CD14-positive monocyte (primary cell): ENCODE measurements around the gene FAM171A1. TPM values are rescaled to one million over a fixed set of nuclear protein-coding genes. Genes with fewer than 3 reads are reported as not detected.

Experiments used
- DNase-seq, 3 donors: peaks; one replicate each; pipeline ENCODE4 v3.0.0-alpha.2; 2011 to 2022
- H2AFZ ChIP-seq: 2 replicates; pipeline ENCODE4 v1.6.0; 2012; ENCODE audit warnings: mild to moderate bottlenecking, low read depth, low read length, inconsistent platforms; ENCODE audit not compliant: insufficient read depth, poor library complexity, severe bottlenecking
- H3K27ac ChIP-seq, 2 donors: 1 replicate in 1 of 2; 2 replicates in 1 of 2; pipeline ENCODE4 v1.5.1; 2012 to 2013; ENCODE audit warnings: low read length in 2 of 2, control low read depth in 1 of 2, inconsistent platforms in 1 of 2, low read depth in 1 of 2, mild to moderate bottlenecking in 1 of 2
- H3K27me3 ChIP-seq, 2 donors: one replicate each; pipeline versions ENCODE4 v1.6.0 to v1.6.1; 2011 to 2013; ENCODE audit warnings: low read length in 2 of 2; ENCODE audit not compliant: control insufficient read depth in 2 of 2, insufficient read depth in 2 of 2
- H3K36me3 ChIP-seq, 2 donors: replicated peaks in 1 of 2; 1 replicate in 1 of 2; 2 replicates in 1 of 2; pipeline versions ENCODE4 v1.5.1 to v1.6.1; 2012 to 2013; ENCODE audit warnings: low read length in 2 of 2, control low read depth in 1 of 2, inconsistent platforms in 1 of 2, mild to moderate bottlenecking in 1 of 2; ENCODE audit not compliant: insufficient read depth in 2 of 2, control insufficient read depth in 1 of 2
- H3K4me1 ChIP-seq, 2 donors: 1 replicate in 1 of 2; 2 replicates in 1 of 2; pipeline versions ENCODE4 v1.5.1 to v1.6.1; 2012 to 2013; ENCODE audit warnings: low read length in 2 of 2, control low read depth in 1 of 2, inconsistent platforms in 1 of 2, mild to moderate bottlenecking in 1 of 2, moderate library complexity in 1 of 2; ENCODE audit not compliant: insufficient read depth in 2 of 2, control insufficient read depth in 1 of 2
- H3K4me2 ChIP-seq: replicated peaks from 2 replicates; pipeline ENCODE3; 2012; ENCODE audit warnings: low read length, moderate library complexity, mild to moderate bottlenecking; ENCODE audit not compliant: poor library complexity, severe bottlenecking; ENCODE audit errors: extremely low read depth
- H3K4me3 ChIP-seq, 3 experiments: fragments of 200-600 bp in 1 of 3; sonication (generic) in 1 of 3; replicated peaks in 1 of 3; 1 replicate in 2 of 3; 2 replicates in 1 of 3; pipeline ENCODE4 v1.5.1; 2011 to 2013; ENCODE audit warnings: low read length in 3 of 3, mild to moderate bottlenecking in 3 of 3, control low read depth in 2 of 3, low read depth in 2 of 3, inconsistent platforms in 1 of 3, moderate library complexity in 1 of 3
- H3K79me2 ChIP-seq: 2 replicates; pipeline ENCODE4 v1.6.0; 2012; ENCODE audit warnings: mild to moderate bottlenecking, control low read depth, inconsistent platforms, low read length, moderate library complexity; ENCODE audit not compliant: insufficient read depth
- H3K9ac ChIP-seq: 2 replicates; pipeline ENCODE4 v1.6.0; 2017; ENCODE audit warnings: low read length, mild to moderate bottlenecking; ENCODE audit not compliant: insufficient read depth, poor library complexity, severe bottlenecking
- H3K9me3 ChIP-seq, 2 donors: replicated peaks in 1 of 2; 1 replicate in 1 of 2; 2 replicates in 1 of 2; pipeline versions ENCODE4 v1.5.1 to v1.6.1; 2012 to 2013; ENCODE audit warnings: low read length in 2 of 2, control low read depth in 1 of 2; ENCODE audit not compliant: control insufficient read depth in 1 of 2, insufficient read depth in 1 of 2
- H4K20me1 ChIP-seq: 2 replicates; pipeline ENCODE4 v1.6.0; 2012; ENCODE audit warnings: mild to moderate bottlenecking, low read length, control low read depth, moderate library complexity; ENCODE audit not compliant: insufficient read depth
- H3K27ac Mint-ChIP-seq, 7 donors: one replicate each; pipeline ENCODE4 v1.8.0; 2020; ENCODE audit warnings: mild to moderate bottlenecking in 7 of 7, mixed read lengths in 7 of 7, moderate library complexity in 6 of 7, inconsistent platforms in 2 of 7
- H3K27me3 Mint-ChIP-seq, 3 donors: one replicate each; pipeline ENCODE4 v1.8.0; 2021 to 2022; ENCODE audit warnings: low read depth in 3 of 3, mild to moderate bottlenecking in 3 of 3, mixed read lengths in 3 of 3, moderate library complexity in 3 of 3, inconsistent platforms in 1 of 3
- H3K36me3 Mint-ChIP-seq, 2 donors: one replicate each; pipeline ENCODE4 v1.8.0; 2020; ENCODE audit warnings: mixed read lengths in 2 of 2, inconsistent platforms in 1 of 2, mild to moderate bottlenecking in 1 of 2
- H3K4me1 Mint-ChIP-seq: one replicate; pipeline ENCODE4 v1.8.0; 2020; ENCODE audit warnings: mild to moderate bottlenecking, mixed read lengths
- H3K4me3 Mint-ChIP-seq, 2 donors: one replicate each; pipeline ENCODE4 v1.8.0; 2020; ENCODE audit warnings: mild to moderate bottlenecking in 2 of 2, mixed read lengths in 2 of 2, moderate library complexity in 1 of 2
- H3K9me3 Mint-ChIP-seq, 7 donors: one replicate each; pipeline ENCODE4 v1.8.0; 2020 to 2022; ENCODE audit warnings: mixed read lengths in 7 of 7, mild to moderate bottlenecking in 6 of 7, moderate library complexity in 6 of 7, inconsistent platforms in 2 of 7
- WGBS: methylation state at CpG from one replicate; pipeline ENCODE4 v1.1.5; 2013; ENCODE audit warnings: missing lambda C conversion rate; ENCODE audit not compliant: insufficient coverage; 5-methylcytosine and 5-hydroxymethylcytosine counted together
- intact Hi-C, 2 donors: fragments of 100-400 bp; cut with micrococcal nuclease; formaldehyde crosslinking; loops; one replicate each; pipeline versions ENCODE4 v1.15.0 to v1.15.1; 2023
- polyA plus RNA-seq, 3 donors: library from polyadenylated mRNA; depleted of rRNA in 1 of 3; unstranded in 2 of 3; stranded (reverse) in 1 of 3; fragments of 300-500 nt in 2 of 3; fragments of >200 nt in 1 of 3; fragmentation: Illumina TruSeq in 2 of 3; gene quantifications; 1 replicate in 2 of 3; 2 replicates in 1 of 3; pipeline ENCODE4 v1.2.3, GENCODE V29; 2012 to 2021
- TF ChIP-seq, protein P1 (sequence below): fragments of 200-600 bp; IDR thresholded peaks from one replicate; pipeline ENCODE4 v1.8.0; 2022; ENCODE audit warnings: antibody characterized with exemption, mild to moderate bottlenecking

FAM171A1 gene
- polyA plus RNA-seq, 3 donors = not detected

DNA sequence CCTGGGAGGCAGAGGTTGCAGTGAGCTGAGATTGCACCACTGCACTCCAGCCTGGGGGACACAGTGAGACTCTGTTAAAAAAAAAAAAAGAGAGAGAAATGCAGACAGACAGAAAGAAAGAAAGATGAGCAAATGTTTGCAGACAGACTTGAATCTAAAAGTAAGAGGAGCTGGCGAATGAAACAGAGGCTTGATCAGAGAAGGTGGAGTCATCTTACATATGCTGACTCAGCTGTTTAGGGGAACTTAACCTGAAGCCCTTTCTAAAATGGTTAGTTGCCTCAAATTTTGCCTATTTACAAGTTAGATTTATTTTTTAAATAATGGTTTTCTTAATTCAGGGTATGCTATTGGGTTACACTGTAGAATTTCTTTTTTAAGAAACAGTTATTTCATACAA, 5.4 kb downstream of the FAM171A1 start:
- TF ChIP-seq, protein P1, sequence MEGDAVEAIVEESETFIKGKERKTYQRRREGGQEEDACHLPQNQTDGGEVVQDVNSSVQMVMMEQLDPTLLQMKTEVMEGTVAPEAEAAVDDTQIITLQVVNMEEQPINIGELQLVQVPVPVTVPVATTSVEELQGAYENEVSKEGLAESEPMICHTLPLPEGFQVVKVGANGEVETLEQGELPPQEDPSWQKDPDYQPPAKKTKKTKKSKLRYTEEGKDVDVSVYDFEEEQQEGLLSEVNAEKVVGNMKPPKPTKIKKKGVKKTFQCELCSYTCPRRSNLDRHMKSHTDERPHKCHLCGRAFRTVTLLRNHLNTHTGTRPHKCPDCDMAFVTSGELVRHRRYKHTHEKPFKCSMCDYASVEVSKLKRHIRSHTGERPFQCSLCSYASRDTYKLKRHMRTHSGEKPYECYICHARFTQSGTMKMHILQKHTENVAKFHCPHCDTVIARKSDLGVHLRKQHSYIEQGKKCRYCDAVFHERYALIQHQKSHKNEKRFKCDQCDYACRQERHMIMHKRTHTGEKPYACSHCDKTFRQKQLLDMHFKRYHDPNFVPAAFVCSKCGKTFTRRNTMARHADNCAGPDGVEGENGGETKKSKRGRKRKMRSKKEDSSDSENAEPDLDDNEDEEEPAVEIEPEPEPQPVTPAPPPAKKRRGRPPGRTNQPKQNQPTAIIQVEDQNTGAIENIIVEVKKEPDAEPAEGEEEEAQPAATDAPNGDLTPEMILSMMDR = no peak
- Mint-ChIP-seq H3K27ac (no peak overlapping the region), H3K36me3 (peaks cover 0 to 3% of the 10 kb centered on the region in 2 donors), H3K27me3 (peaks cover 43 to 77% (median 61%) of the 10 kb centered on the region in 3 donors), H3K4me3 (no peak overlapping the region), H3K4me1 (peaks cover 3% of the 10 kb centered on the region), H3K9me3 (peaks cover 0 to 9% (median 2%) of the 10 kb centered on the region in 7 donors)
- H2AFZ ChIP-seq = no peak overlapping the region
- intact Hi-C loops = no loop called here
- H3K9ac ChIP-seq = no peak overlapping the region
- no peak overlapping the region for H3K4me3 ChIP-seq
- no peaks in the 10 kb centered on the region for H3K36me3 ChIP-seq
- no peaks in the 10 kb centered on the region for H3K4me1 ChIP-seq
- H3K79me2 ChIP-seq = no peaks in the 10 kb centered on the region
- 100% methylated on average over 1 of the region's 1 CpG for WGBS
- H3K27ac ChIP-seq = no peak overlapping the region
- DNase-seq = no peak
- peaks cover 33 to 64% of the 10 kb centered on the region in 2 donors for H3K27me3 ChIP-seq
- no peak overlapping the region for H3K4me2 ChIP-seq
- H4K20me1 ChIP-seq = no peaks in the 10 kb centered on the region
- peaks cover 0 to 5% of the 10 kb centered on the region in 2 donors for H3K9me3 ChIP-seq

DNA sequence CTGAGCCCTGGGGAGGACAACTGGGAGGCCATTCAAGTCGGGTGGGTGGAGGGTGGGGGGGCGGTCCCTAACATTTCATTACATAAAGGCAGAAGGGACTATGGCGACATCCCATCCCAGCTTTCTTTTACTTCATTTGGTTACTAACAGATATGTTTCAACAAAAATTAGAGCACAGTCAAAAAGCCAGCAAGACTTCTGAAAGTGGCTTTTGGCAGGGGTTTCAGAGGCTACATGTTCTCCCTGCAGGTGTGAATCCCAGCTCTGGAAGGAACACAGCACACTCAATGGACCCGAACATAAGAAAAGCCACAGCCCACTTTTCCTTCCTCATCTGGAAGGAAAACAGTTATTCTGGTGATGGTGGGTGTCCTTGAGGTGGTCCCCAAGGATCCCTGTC, 7.1 kb downstream of the FAM171A1 start:
- H3K9me3 Mint-ChIP-seq = peaks cover 0 to 5% (median 0%) of the 10 kb centered on the region in 7 donors
- H3K4me1 Mint-ChIP-seq = no peaks in the 10 kb centered on the region
- no peak overlapping the region for H2AFZ ChIP-seq
- H3K27ac Mint-ChIP-seq = no peak overlapping the region
- H3K9ac ChIP-seq = no peak overlapping the region
- no peaks in the 10 kb centered on the region for H4K20me1 ChIP-seq
- no peak overlapping the region for H3K4me2 ChIP-seq
- intact Hi-C loops = no loop called here
- H3K36me3 Mint-ChIP-seq = no peaks in the 10 kb centered on the region
- DNase-seq = no peak
- H3K36me3 ChIP-seq = no peaks in the 10 kb centered on the region
- H3K4me3 ChIP-seq = no peak overlapping the region
- H3K27ac ChIP-seq = no peak overlapping the region
- 100% methylated on average over 1 of the region's 4 CpGs for WGBS
- no peaks in the 10 kb centered on the region for H3K4me1 ChIP-seq
- no peaks in the 10 kb centered on the region for H3K9me3 ChIP-seq
- TF ChIP-seq, protein P1 = no peak
- no peaks in the 10 kb centered on the region for H3K79me2 ChIP-seq
- H3K4me3 Mint-ChIP-seq = no peak overlapping the region
- peaks cover 28 to 50% of the 10 kb centered on the region in 2 donors for H3K27me3 ChIP-seq
- peaks cover 34 to 70% (median 49%) of the 10 kb centered on the region in 3 donors for H3K27me3 Mint-ChIP-seq
